Vagina (tissue), 2 donors: Measurements from ENCODE around the gene GID8. TPM values are rescaled to one million over a fixed set of nuclear protein-coding genes. Genes with fewer than 3 reads are reported as not detected.

Experiments used
- DNase-seq, 2 donors: peaks; one replicate each; pipeline ENCODE4 v3.0.0-alpha.2; 2017; ENCODE audit errors: extremely low spot score in 2 of 2
- H3K27ac ChIP-seq: fragments of 200-600 bp; sonication (generic); one replicate; pipeline ENCODE4 v1.5.1; 2019
- H3K27me3 ChIP-seq: fragments of 200-600 bp; sonication (generic); one replicate; pipeline ENCODE4 v1.5.1; 2019
- H3K36me3 ChIP-seq, 2 donors: fragments of 200-600 bp; sonication (generic); one replicate each; pipeline ENCODE4 v1.5.1; 2017 to 2019
- H3K4me1 ChIP-seq: fragments of 200-600 bp; sonication (generic); one replicate; pipeline ENCODE4 v1.5.1; 2019
- H3K4me3 ChIP-seq, 2 donors: fragments of 200-600 bp; sonication (generic); 1 replicate in 1 of 2; 2 replicates in 1 of 2; pipeline ENCODE4 v1.5.1; 2016 to 2019
- H3K9me3 ChIP-seq: fragments of 200-600 bp; sonication (generic); one replicate; pipeline ENCODE4 v1.5.1; 2019
- CTCF ChIP-seq, 3 experiments: fragments of 450-650 bp in 2 of 3; fragments of 200-600 bp in 1 of 3; sonication (generic) in 1 of 3; IDR thresholded peaks; one replicate each; pipeline ENCODE4 v1.5.1; 2017 to 2019; ENCODE audit warnings: antibody characterized with exemption in 3 of 3, mild to moderate bottlenecking in 2 of 3, moderate library complexity in 2 of 3
- POLR2A ChIP-seq, 2 donors: fragments of 450-650 bp; IDR thresholded peaks; one replicate each; pipeline ENCODE4 v1.6.1; 2017; ENCODE audit warnings: antibody characterized with exemption in 2 of 2, mild to moderate bottlenecking in 2 of 2, moderate library complexity in 2 of 2
- POLR2AphosphoS5 ChIP-seq, 2 donors: sonication (generic); formaldehyde crosslinking; IDR thresholded peaks; one replicate each; pipeline ENCODE4 v1.9.0; 2017; ENCODE audit warnings: antibody characterized with exemption in 2 of 2, mild to moderate bottlenecking in 2 of 2, low read depth in 1 of 2; ENCODE audit not compliant: insufficient read depth in 1 of 2
- intact Hi-C: fragments of 100-400 bp; cut with DNase I; formaldehyde crosslinking; loops from one replicate; pipeline ENCODE4 v1.15.1; 2023
- total RNA-seq: library from RNA; depleted of rRNA; stranded (reverse); fragments of >200 nt; gene quantifications from one replicate; pipeline ENCODE4 v1.2.3, GENCODE V29; 2016

Gene GID8
- total RNA-seq, 1 donor from 2014 or later, result 30.2 TPM

GRCh38 chr20:62995481-62995880 is 57.5 kb downstream of the GID8 start:
- no peak overlapping the region for H3K4me3 ChIP-seq

GRCh38 chr20:62995898-62996595 is 58.1 kb downstream of the GID8 start:
- H3K9me3 ChIP-seq, result no peaks in the 10 kb centered on the region
- H3K27me3 ChIP-seq, result no peaks in the 10 kb centered on the region
- H3K27ac ChIP-seq, result no peak overlapping the region
- H3K36me3 ChIP-seq, result no peaks in the 10 kb centered on the region
- DNase-seq, result no peak
- no peak overlapping the region for H3K4me3 ChIP-seq
- TF ChIP-seq POLR2AphosphoS5 (IDR thresholded peaks at IDR 0.05; ENCODE audit: insufficient read depth in 1 of 2, low read depth in 1 of 2) (no peak), CTCF (IDR thresholded peaks at IDR 0.05) (no peak), POLR2A (IDR thresholded peaks at IDR 0.05) (no peak)
- no peaks in the 10 kb centered on the region for H3K4me1 ChIP-seq
- intact Hi-C loops, result no loop called here

More at GRCh38 chr20:62995481-62995880, 57.5 kb downstream of the GID8 start:
- Histone ChIP-seq H3K27me3 (no peaks in the 10 kb centered on the region), H3K4me1 (no peaks in the 10 kb centered on the region), H3K9me3 (no peaks in the 10 kb centered on the region), H3K27ac (no peak overlapping the region), H3K36me3 (no peaks in the 10 kb centered on the region)
- no peak for DNase-seq
- intact Hi-C loops, result no loop called here
- no peak for TF ChIP-seq POLR2A (IDR thresholded peaks at IDR 0.05)
- no peak for TF ChIP-seq POLR2AphosphoS5 (IDR thresholded peaks at IDR 0.05; ENCODE audit: insufficient read depth in 1 of 2, low read depth in 1 of 2)
- no peak for TF ChIP-seq CTCF (IDR thresholded peaks at IDR 0.05)

GRCh38 chr20:62996596-62996982 is 58.6 kb downstream of the GID8 start:
- intact Hi-C loops, result no loop called here
- no peak for DNase-seq
- TF ChIP-seq POLR2AphosphoS5 (IDR thresholded peaks at IDR 0.05; ENCODE audit: insufficient read depth in 1 of 2, low read depth in 1 of 2) (no peak), POLR2A (IDR thresholded peaks at IDR 0.05) (no peak), CTCF (IDR thresholded peaks at IDR 0.05) (no peak)
- no peaks in the 10 kb centered on the region for H3K27me3 ChIP-seq
- no peak overlapping the region for H3K27ac ChIP-seq
- H3K4me1 ChIP-seq, result no peaks in the 10 kb centered on the region
- no peak overlapping the region for H3K4me3 ChIP-seq
- no peaks in the 10 kb centered on the region for H3K36me3 ChIP-seq
- H3K9me3 ChIP-seq, result no peaks in the 10 kb centered on the region

GRCh38 chr20:62997417-62998035 is 59.6 kb downstream of the GID8 start:
- intact Hi-C loops, result no loop called here
- no peaks in the 10 kb centered on the region for H3K36me3 ChIP-seq
- H3K4me3 ChIP-seq, result no peak overlapping the region
- DNase-seq, result no peak
- H3K4me1 ChIP-seq, result no peaks in the 10 kb centered on the region
- H3K27me3 ChIP-seq, result no peaks in the 10 kb centered on the region
- TF ChIP-seq POLR2AphosphoS5 (IDR thresholded peaks at IDR 0.05; ENCODE audit: insufficient read depth in 1 of 2, low read depth in 1 of 2) (no peak), POLR2A (IDR thresholded peaks at IDR 0.05) (no peak), CTCF (IDR thresholded peaks at IDR 0.05) (no peak)
- H3K9me3 ChIP-seq, result no peaks in the 10 kb centered on the region
- no peak overlapping the region for H3K27ac ChIP-seq

Other genes starting within 250 kb of the GID8 start
- gene NTSR1, start 229.3 kb upstream of the GID8 start, total RNA-seq, result 0.49 TPM
- 10.6 TPM for gene MRGBP, start 141.7 kb upstream of the GID8 start, total RNA-seq
- gene OGFR, start 133.3 kb upstream of the GID8 start, total RNA-seq, result 43.7 TPM
- gene COL9A3, start 121.1 kb upstream of the GID8 start, total RNA-seq, result 1.2 TPM
- 11.5 TPM for gene TCFL5, start 76.3 kb upstream of the GID8 start, total RNA-seq
- gene DIDO1, start 11.6 kb upstream of the GID8 start, total RNA-seq, result 58.7 TPM
- gene SLC17A9, start 14.6 kb downstream of the GID8 start, total RNA-seq, result 2.5 TPM
- not detected for gene BHLHE23, start 68.8 kb downstream of the GID8 start, total RNA-seq